OCI-LY7 (cell line): ENCODE measurements around the gene NRF1. TPM values are rescaled to one million over a fixed set of nuclear protein-coding genes. Genes with fewer than 3 reads are reported as not detected.

Source experiments
- BruUV-seq: library from RNA; stranded (reverse); fragments of 400-500 nt; replicated peaks from 2 replicates; lab custom pipeline; 2021; lab: Mats Ljungman, UMichigan
- CTCF ChIA-PET: fragments of 300-600 bp; sonication (Branson Sonifier 250); formaldehyde crosslinking; loops from one replicate; lab custom pipeline; 2022; ENCODE audit warnings: antibody characterized with exemption; ENCODE audit not compliant: unreplicated experiment; lab: Charles Lee
- POLR2A ChIA-PET: fragments of 300-600 bp; sonication (Branson Sonifier 250); formaldehyde crosslinking; loops from one replicate; lab custom pipeline; 2022; ENCODE audit warnings: antibody characterized with exemption; lab: Charles Lee
- DNase-seq: peaks from one replicate; pipeline ENCODE4 v3.0.0-alpha.2; 2015; ENCODE audit warnings: low spot score
- H2AFZ ChIP-seq: fragments of 200-600 bp; sonication (generic), shearing (Covaris generic); 2 replicates; pipeline ENCODE4 v1.6.1; 2014; ENCODE audit warnings: mild to moderate bottlenecking, antibody characterized with exemption, low read length, moderate library complexity
- H3K27ac ChIP-seq: fragments of 200-600 bp; sonication (generic); 2 replicates; pipeline ENCODE4 v1.5.1; 2014; ENCODE audit warnings: mixed run types, low read depth, mild to moderate bottlenecking, moderate library complexity, low read length, inconsistent platforms; ENCODE audit not compliant: poor library complexity, severe bottlenecking
- H3K36me3 ChIP-seq: fragments of 200-600 bp; sonication (generic); 2 replicates; pipeline ENCODE4 v1.6.1; 2014; ENCODE audit warnings: mild to moderate bottlenecking, antibody characterized with exemption, low read length, moderate library complexity, mixed read lengths; ENCODE audit not compliant: insufficient read depth
- H3K4me1 ChIP-seq: fragments of 200-600 bp; sonication (generic); 2 replicates; pipeline ENCODE4 v1.5.1; 2014; ENCODE audit warnings: mild to moderate bottlenecking, low read length; ENCODE audit not compliant: insufficient read depth, poor library complexity, severe bottlenecking
- H3K4me2 ChIP-seq: fragments of 200-600 bp; sonication (generic); 2 replicates; pipeline ENCODE4 v1.6.1; 2014; ENCODE audit warnings: mild to moderate bottlenecking, low read length
- H3K4me3 ChIP-seq: fragments of 200-600 bp; sonication (generic); 2 replicates; pipeline ENCODE4 v1.5.1; 2014; ENCODE audit warnings: mild to moderate bottlenecking, low read depth, low read length; ENCODE audit not compliant: poor library complexity, severe bottlenecking
- H3K79me2 ChIP-seq: fragments of 200-600 bp; sonication (generic); 2 replicates; pipeline ENCODE4 v1.6.1; 2016; ENCODE audit warnings: low read depth, mild to moderate bottlenecking, low read length, moderate library complexity, mixed read lengths; ENCODE audit not compliant: insufficient read depth
- H3K9me2 ChIP-seq: fragments of 200-600 bp; sonication (generic); 2 replicates; pipeline ENCODE4 v1.6.1; 2016; ENCODE audit warnings: mild to moderate bottlenecking, low read length, mixed read lengths; ENCODE audit not compliant: insufficient read depth
- H3K9me3 ChIP-seq: fragments of 200-600 bp; sonication (generic); 2 replicates; pipeline ENCODE4 v1.6.1; 2014; ENCODE audit warnings: mild to moderate bottlenecking, mixed run types, low read length, mixed read lengths
- H4K20me1 ChIP-seq: fragments of 200-600 bp; sonication (generic); 2 replicates; pipeline ENCODE4 v1.6.1; 2014; ENCODE audit warnings: mild to moderate bottlenecking, antibody characterized with exemption, low read length, moderate library complexity, mixed read lengths; ENCODE audit not compliant: insufficient read depth
- CTCF ChIP-seq: fragments of 200-600 bp; sonication (generic); conservative IDR thresholded peaks from 2 replicates; pipeline ENCODE4 v1.5.1; 2014; ENCODE audit warnings: mild to moderate bottlenecking, antibody characterized with exemption, low read length, moderate library complexity, mixed read lengths
- EZH2phosphoT487 ChIP-seq: fragments of 200-600 bp; sonication (generic); IDR thresholded peaks from 2 replicates; pipeline ENCODE4 v1.6.1; 2018; ENCODE audit warnings: low read depth, borderline replicate concordance, mild to moderate bottlenecking, mixed run types, antibody characterized with exemption, low read length, moderate library complexity, mixed read lengths
- intact Hi-C: fragments of 100-400 bp; cut with micrococcal nuclease; formaldehyde crosslinking; loops from one replicate; pipeline ENCODE4 v1.10.0; 2022; ENCODE audit not compliant: unreplicated experiment
- total RNA-seq, 2 experiments: library from RNA; depleted of rRNA in 1 of 2; stranded (reverse); fragments of >200 nt in 1 of 2; shearing (Covaris generic) in 1 of 2; gene quantifications; 2 replicates each; pipeline ENCODE4 v1.2.3, GENCODE V29; 2014 to 2022

Gene NRF1
- total RNA-seq, 2 experiments from 2014 or later = 26.5 to 26.9 TPM

GRCh38 chr7:129730159-129730558 lies 118.6 kb downstream of the NRF1 start:
- BruUV-seq = no TSS peak
- Histone ChIP-seq H3K9me2 (no peaks in the 10 kb centered on the region), H4K20me1 (no peaks in the 10 kb centered on the region), H3K4me3 (no peak overlapping the region), H3K79me2 (no peaks in the 10 kb centered on the region), H3K4me1 (no peaks in the 10 kb centered on the region), H2AFZ (no peak overlapping the region), H3K9me3 (no peaks in the 10 kb centered on the region), H3K27ac (no peak overlapping the region), H3K4me2 (no peak overlapping the region), H3K36me3 (peaks cover 80% of the 10 kb centered on the region)
- CTCF ChIA-PET = no interaction called here
- intact Hi-C loops = no loop called here
- POLR2A ChIA-PET = no interaction called here
- DNase-seq = no peak
- TF ChIP-seq EZH2phosphoT487 (no peak), CTCF (no peak)

- Histone ChIP-seq H3K4me1 (no peaks in the 10 kb centered on the region), H3K27ac (no peak overlapping the region), H3K4me2 (no peak overlapping the region), H4K20me1 (no peaks in the 10 kb centered on the region), H2AFZ (no peak overlapping the region), H3K36me3 (peaks cover 67% of the 10 kb centered on the region), H3K9me2 (no peaks in the 10 kb centered on the region), H3K79me2 (no peaks in the 10 kb centered on the region), H3K4me3 (no peak overlapping the region), H3K9me3 (no peaks in the 10 kb centered on the region)
- BruUV-seq = no TSS peak
- DNase-seq = no peak
- POLR2A ChIA-PET = no interaction called here
- no peak for TF ChIP-seq CTCF
- TF ChIP-seq EZH2phosphoT487 = no peak
- CTCF ChIA-PET = no interaction called here
- intact Hi-C loops = no loop called here
These were observed 122.9 kb downstream of the NRF1 start for GRCh38 chr7:129734400-129734799.

GRCh38 chr7:129739427-129739826 lies 127.9 kb downstream of the NRF1 start:
- no peak overlapping the region for H2AFZ ChIP-seq
- H3K36me3 ChIP-seq = peaks cover 53% of the 10 kb centered on the region
- POLR2A ChIA-PET = interaction anchor here (0.7 to 1.4 kb wide), 2 partner anchors 25 to 274 kb away, joined by 4 read pairs; no protein-coding TSS in a partner anchor
- BruUV-seq = no TSS peak
- TF ChIP-seq CTCF (no peak), EZH2phosphoT487 (no peak)
- no peak overlapping the region for H3K27ac ChIP-seq
- H3K4me1 ChIP-seq = no peaks in the 10 kb centered on the region
- intact Hi-C loops = no loop called here
- no peaks in the 10 kb centered on the region for H3K79me2 ChIP-seq
- no peaks in the 10 kb centered on the region for H3K9me2 ChIP-seq
- H4K20me1 ChIP-seq = no peaks in the 10 kb centered on the region
- DNase-seq = no peak
- no peak overlapping the region for H3K4me3 ChIP-seq
- no peaks in the 10 kb centered on the region for H3K9me3 ChIP-seq
- CTCF ChIA-PET = no interaction called here
- H3K4me2 ChIP-seq = no peak overlapping the region
